HFF-Myc (cell line): Measurements from ENCODE around the gene CHIT1.

Experiments used
- DNase-seq: peaks from one replicate; pipeline ENCODE4 v3.0.0-alpha.2; 2011; ENCODE audit warnings: low read depth; ENCODE audit errors: extremely low read depth
- H3K4me3 ChIP-seq: replicated peaks from 2 replicates; pipeline ENCODE4 v1.5.1; 2011; ENCODE audit warnings: low read depth, mild to moderate bottlenecking, control low read depth, low read length
- CTCF ChIP-seq: IDR thresholded peaks from 2 replicates; pipeline ENCODE4 v1.5.1; 2012; ENCODE audit warnings: mild to moderate bottlenecking, low read depth, low read length, control low read depth; ENCODE audit errors: missing control alignments

Gene CHIT1

GRCh38 chr1:203167026-203167912 lies 62.2 kb downstream of the CHIT1 start:
- no peak overlapping the region for H3K4me3 ChIP-seq
- TF ChIP-seq CTCF, result no peak
- DNase-seq, result no peak

- no peak overlapping the region for H3K4me3 ChIP-seq
- DNase-seq, result no peak
- TF ChIP-seq CTCF, result no peak
Observed at GRCh38 chr1:203166192-203166940, 63.1 kb downstream of the CHIT1 start.
